HG02623 (cell line): ENCODE measurements around the gene BNIP1.

Experiments used
- ATAC-seq: cut with Tn5 transposase; IDR thresholded peaks from one replicate; pipeline ENCODE4 v1.9.1; 2021; ENCODE audit warnings: moderate library complexity; ENCODE audit not compliant: unreplicated experiment

The BNIP1 gene

GRCh38 chr5:173163219-173163618, 18.9 kb downstream of the BNIP1 start:
- ATAC-seq: no peak

- no peak for ATAC-seq
These were observed 21.1 kb downstream of the BNIP1 start for GRCh38 chr5:173165177-173166016.

- ATAC-seq: no peak
These were observed 27.8 kb downstream of the BNIP1 start for GRCh38 chr5:173172166-173172565.

- no peak for ATAC-seq
These were observed 31.2 kb downstream of the BNIP1 start for GRCh38 chr5:173175523-173175922.

GRCh38 chr5:173178369-173178910, 34.1 kb downstream of the BNIP1 start:
- no peak for ATAC-seq

GRCh38 chr5:173180331-173180730, 36.0 kb downstream of the BNIP1 start:
- no peak for ATAC-seq

- no peak for ATAC-seq
These were observed 42.9 kb downstream of the BNIP1 start for GRCh38 chr5:173187054-173187743.

GRCh38 chr5:173188280-173188679, 43.9 kb downstream of the BNIP1 start:
- ATAC-seq: no peak

- no peak for ATAC-seq
These were observed 46.7 kb downstream of the BNIP1 start for GRCh38 chr5:173191015-173191414.

- ATAC-seq: no peak
These were observed 47.2 kb downstream of the BNIP1 start for GRCh38 chr5:173191561-173191960.

- ATAC-seq: no peak
These were observed 48.2 kb downstream of the BNIP1 start for GRCh38 chr5:173192561-173192960.

GRCh38 chr5:173196133-173196952, 52.0 kb downstream of the BNIP1 start:
- no peak for ATAC-seq

- no peak for ATAC-seq
These were observed 53.1 kb downstream of the BNIP1 start for GRCh38 chr5:173197375-173197891.

GRCh38 chr5:173198049-173198448, 53.7 kb downstream of the BNIP1 start:
- no peak for ATAC-seq

- ATAC-seq: no peak
These were observed 56.0 kb downstream of the BNIP1 start for GRCh38 chr5:173200356-173200755.

GRCh38 chr5:173201636-173202265, 57.4 kb downstream of the BNIP1 start:
- no peak for ATAC-seq

GRCh38 chr5:173202266-173202875, 58.0 kb downstream of the BNIP1 start:
- ATAC-seq: no peak

GRCh38 chr5:173204185-173204979, 60.1 kb downstream of the BNIP1 start:
- ATAC-seq: no peak

GRCh38 chr5:173205916-173206315, 61.6 kb downstream of the BNIP1 start:
- ATAC-seq: no peak
